Activated CD8-positive, alpha-beta T cell treated with anti-CD3 and anti-CD28 coated beads, Interleukin-2, amount 10 ng/mL, durations not matched to agents 7 days and 5 days (primary cell): Measurements from ENCODE around the gene SLC1A7. TPM values are rescaled to one million over a fixed set of nuclear protein-coding genes. Genes with fewer than 3 reads are reported as not detected.

Experiments used
- ATAC-seq: fragments of 150-1000 bp; cut with Tn5 transposase; one replicate; pipeline ENCODE4 v1.10.0; 2021; ENCODE audit warnings: moderate library complexity
- CTCF ChIA-PET: fragments of 350-600 bp; sonication (Branson Sonifier 250); formaldehyde crosslinking; loops from one replicate; lab custom pipeline; 2021; ENCODE audit warnings: antibody characterized with exemption; lab: Charles Lee
- POLR2A ChIA-PET: fragments of 350-600 bp; sonication (Branson Sonifier 250); formaldehyde crosslinking; loops from one replicate; lab custom pipeline; 2021; ENCODE audit warnings: antibody characterized with exemption; lab: Charles Lee
- DNase-seq: peaks from one replicate; pipeline ENCODE4 v3.0.0-alpha.2; 2020
- H3K27ac Mint-ChIP-seq: one replicate; pipeline ENCODE4 v1.8.0; 2021; ENCODE audit warnings: mild to moderate bottlenecking, mixed read lengths
- H3K27me3 Mint-ChIP-seq: one replicate; pipeline ENCODE4 v1.8.0; 2021; ENCODE audit warnings: low read depth, mixed read lengths
- H3K36me3 Mint-ChIP-seq: one replicate; pipeline ENCODE4 v1.8.0; 2021; ENCODE audit warnings: low read depth, mixed read lengths
- H3K4me1 Mint-ChIP-seq: one replicate; pipeline ENCODE4 v1.8.0; 2021; ENCODE audit warnings: low read depth, mixed read lengths
- H3K4me3 Mint-ChIP-seq: one replicate; pipeline ENCODE4 v1.8.0; 2021; ENCODE audit warnings: mild to moderate bottlenecking, mixed read lengths
- H3K9me3 Mint-ChIP-seq: one replicate; pipeline ENCODE4 v1.8.0; 2022; ENCODE audit warnings: mixed read lengths; ENCODE audit not compliant: insufficient read depth
- total RNA-seq, 2 experiments: library from RNA; stranded (reverse); gene quantifications; one replicate each; pipeline ENCODE4 v1.2.3, GENCODE V29; 2021

The SLC1A7 gene
- total RNA-seq, 2 experiments from 2014 or later = not detected

GRCh38 chr1:53141487-53142055 lies 867 bp downstream of the SLC1A7 start:
- POLR2A ChIA-PET = no interaction called here
- DNase-seq (no peak), ATAC-seq (no peak)
- no peaks in the 10 kb centered on the region for H3K27me3 Mint-ChIP-seq
- no peaks in the 10 kb centered on the region for H3K9me3 Mint-ChIP-seq
- CTCF ChIA-PET = no interaction called here
- H3K36me3 Mint-ChIP-seq = no peaks in the 10 kb centered on the region
- H3K27ac Mint-ChIP-seq = no peak overlapping the region
- no peak overlapping the region for H3K4me3 Mint-ChIP-seq
- no peaks in the 10 kb centered on the region for H3K4me1 Mint-ChIP-seq

GRCh38 chr1:53140451-53140850 lies 2.0 kb downstream of the SLC1A7 start:
- Mint-ChIP-seq H3K27ac (no peak overlapping the region), H3K4me1 (no peaks in the 10 kb centered on the region), H3K27me3 (no peaks in the 10 kb centered on the region), H3K4me3 (no peak overlapping the region), H3K9me3 (no peaks in the 10 kb centered on the region), H3K36me3 (no peaks in the 10 kb centered on the region)
- ChIA-PET POLR2A (no interaction called here), CTCF (no interaction called here)
- DNase-seq = no peak
- ATAC-seq = no peak

- Mint-ChIP-seq H3K4me3 (no peak overlapping the region), H3K27me3 (no peaks in the 10 kb centered on the region), H3K4me1 (no peaks in the 10 kb centered on the region), H3K36me3 (no peaks in the 10 kb centered on the region), H3K27ac (no peak overlapping the region), H3K9me3 (no peaks in the 10 kb centered on the region)
- DNase-seq (no peak), ATAC-seq (no peak)
- ChIA-PET CTCF (no interaction called here), POLR2A (no interaction called here)
Measured at GRCh38 chr1:53139951-53140361, 2.5 kb downstream of the SLC1A7 start.

GRCh38 chr1:53138991-53139884 lies 3.2 kb downstream of the SLC1A7 start:
- Mint-ChIP-seq H3K9me3 (no peaks in the 10 kb centered on the region), H3K36me3 (no peaks in the 10 kb centered on the region), H3K27ac (no peak overlapping the region), H3K4me3 (no peak overlapping the region), H3K27me3 (no peaks in the 10 kb centered on the region), H3K4me1 (no peaks in the 10 kb centered on the region)
- ChIA-PET CTCF (no interaction called here), POLR2A (no interaction called here)
- ATAC-seq (no peak), DNase-seq (no peak)

GRCh38 chr1:53137729-53138128 lies 4.7 kb downstream of the SLC1A7 start:
- DNase-seq = no peak
- Mint-ChIP-seq H3K36me3 (no peaks in the 10 kb centered on the region), H3K27ac (no peak overlapping the region)

GRCh38 chr1:53135735-53136114 lies 6.7 kb downstream of the SLC1A7 start:
- H3K36me3 Mint-ChIP-seq = no peaks in the 10 kb centered on the region
- POLR2A ChIA-PET = no interaction called here
- no peaks in the 10 kb centered on the region for H3K27me3 Mint-ChIP-seq

More at GRCh38 chr1:53137729-53138128, 4.7 kb downstream of the SLC1A7 start:
- H3K9me3 Mint-ChIP-seq = no peaks in the 10 kb centered on the region
- H3K27me3 Mint-ChIP-seq = no peaks in the 10 kb centered on the region
- CTCF ChIA-PET = no interaction called here
- no peaks in the 10 kb centered on the region for H3K4me1 Mint-ChIP-seq
- no peak overlapping the region for H3K4me3 Mint-ChIP-seq
- no peak for ATAC-seq
- POLR2A ChIA-PET = no interaction called here

GRCh38 chr1:53134961-53135734 lies 7.3 kb downstream of the SLC1A7 start:
- ChIA-PET CTCF (no interaction called here), POLR2A (no interaction called here)
- H3K4me3 Mint-ChIP-seq = no peak overlapping the region
- no peaks in the 10 kb centered on the region for H3K4me1 Mint-ChIP-seq
- H3K36me3 Mint-ChIP-seq = no peaks in the 10 kb centered on the region
- no peaks in the 10 kb centered on the region for H3K9me3 Mint-ChIP-seq
- ATAC-seq = no peak
- DNase-seq = no peak
- no peaks in the 10 kb centered on the region for H3K27me3 Mint-ChIP-seq
- no peak overlapping the region for H3K27ac Mint-ChIP-seq

More at GRCh38 chr1:53135735-53136114, 6.7 kb downstream of the SLC1A7 start:
- CTCF ChIA-PET = no interaction called here
- H3K4me1 Mint-ChIP-seq = no peaks in the 10 kb centered on the region
- H3K4me3 Mint-ChIP-seq = no peak overlapping the region
- ATAC-seq (no peak), DNase-seq (no peak)
- H3K9me3 Mint-ChIP-seq = no peaks in the 10 kb centered on the region
- H3K27ac Mint-ChIP-seq = no peak overlapping the region

GRCh38 chr1:53134042-53134485 lies 8.4 kb downstream of the SLC1A7 start:
- ChIA-PET CTCF (no interaction called here), POLR2A (no interaction called here)
- Mint-ChIP-seq H3K4me1 (no peaks in the 10 kb centered on the region), H3K4me3 (no peak overlapping the region), H3K27me3 (no peaks in the 10 kb centered on the region), H3K36me3 (no peaks in the 10 kb centered on the region), H3K9me3 (no peaks in the 10 kb centered on the region), H3K27ac (no peak overlapping the region)
- DNase-seq (no peak), ATAC-seq (no peak)

- no peaks in the 10 kb centered on the region for H3K27me3 Mint-ChIP-seq
- ChIA-PET CTCF (no interaction called here), POLR2A (no interaction called here)
- DNase-seq (no peak), ATAC-seq (no peak)
- no peak overlapping the region for H3K4me3 Mint-ChIP-seq
- H3K36me3 Mint-ChIP-seq = no peaks in the 10 kb centered on the region
- no peaks in the 10 kb centered on the region for H3K4me1 Mint-ChIP-seq
- no peak overlapping the region for H3K27ac Mint-ChIP-seq
- H3K9me3 Mint-ChIP-seq = no peaks in the 10 kb centered on the region
Measured at GRCh38 chr1:53133261-53134041, 9.0 kb downstream of the SLC1A7 start.

GRCh38 chr1:53132176-53132575 lies 10.3 kb downstream of the SLC1A7 start:
- no peak for ATAC-seq
- H3K9me3 Mint-ChIP-seq = no peaks in the 10 kb centered on the region
- no peak overlapping the region for H3K4me3 Mint-ChIP-seq
- no peaks in the 10 kb centered on the region for H3K36me3 Mint-ChIP-seq
- H3K27me3 Mint-ChIP-seq = no peaks in the 10 kb centered on the region
- H3K4me1 Mint-ChIP-seq = peaks cover 6% of the 10 kb centered on the region
- no peak for DNase-seq
- ChIA-PET POLR2A (no interaction called here), CTCF (no interaction called here)
- H3K27ac Mint-ChIP-seq = no peak overlapping the region

GRCh38 chr1:53131590-53131938 lies 10.9 kb downstream of the SLC1A7 start:
- Mint-ChIP-seq H3K4me1 (peaks cover 8% of the 10 kb centered on the region), H3K27me3 (no peaks in the 10 kb centered on the region), H3K9me3 (no peaks in the 10 kb centered on the region), H3K36me3 (no peaks in the 10 kb centered on the region), H3K27ac (no peak overlapping the region), H3K4me3 (no peak overlapping the region)
- ChIA-PET CTCF (no interaction called here), POLR2A (no interaction called here)
- no peak for ATAC-seq
- no peak for DNase-seq
